ENCODE results near the gene FAM120B. TPM values are rescaled to one million over a fixed set of nuclear protein-coding genes. Genes with fewer than 3 reads are reported as not detected.

Gene FAM120B
- total and polyA plus RNA-seq, 8 donors: 5.6 to 18.7 (median 11.7) TPM

DNA sequence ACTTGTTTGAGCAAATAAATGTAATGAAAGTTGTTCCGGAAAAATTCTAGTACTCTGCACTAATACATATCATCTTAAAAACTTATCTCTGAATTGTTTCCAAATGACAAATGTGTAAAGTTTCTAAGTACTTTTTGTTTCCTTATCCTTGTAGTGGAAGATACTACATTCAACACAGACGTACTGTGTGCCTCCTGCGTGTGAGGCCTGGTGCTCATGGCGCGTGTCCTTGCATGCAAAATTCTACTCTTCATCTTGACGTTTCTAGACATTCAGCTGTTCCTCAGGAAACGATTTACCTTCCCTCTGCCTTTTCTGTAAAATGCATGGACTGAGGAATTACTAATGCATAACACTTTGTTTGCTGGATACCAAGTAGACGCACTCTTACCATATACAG is 27.1 kb upstream of the FAM120B start:
- Histone ChIP-seq H3K9me3 (no peaks in the 10 kb centered on the region), H3K36me3 (peaks cover 0 to 11% (median 3%) of the 10 kb centered on the region in 3 donors), H3K4me1 (no peaks in the 10 kb centered on the region), H3K4me3 (no peak overlapping the region), H3K27me3 (no peaks in the 10 kb centered on the region), H3K27ac (no peak overlapping the region)
- ATAC-seq (no peak), FAIRE-seq (no peak), DNase-seq (no peak)
- intact Hi-C loops (cut with DNase I): no loop called here
- TF ChIP-seq, protein P1, sequence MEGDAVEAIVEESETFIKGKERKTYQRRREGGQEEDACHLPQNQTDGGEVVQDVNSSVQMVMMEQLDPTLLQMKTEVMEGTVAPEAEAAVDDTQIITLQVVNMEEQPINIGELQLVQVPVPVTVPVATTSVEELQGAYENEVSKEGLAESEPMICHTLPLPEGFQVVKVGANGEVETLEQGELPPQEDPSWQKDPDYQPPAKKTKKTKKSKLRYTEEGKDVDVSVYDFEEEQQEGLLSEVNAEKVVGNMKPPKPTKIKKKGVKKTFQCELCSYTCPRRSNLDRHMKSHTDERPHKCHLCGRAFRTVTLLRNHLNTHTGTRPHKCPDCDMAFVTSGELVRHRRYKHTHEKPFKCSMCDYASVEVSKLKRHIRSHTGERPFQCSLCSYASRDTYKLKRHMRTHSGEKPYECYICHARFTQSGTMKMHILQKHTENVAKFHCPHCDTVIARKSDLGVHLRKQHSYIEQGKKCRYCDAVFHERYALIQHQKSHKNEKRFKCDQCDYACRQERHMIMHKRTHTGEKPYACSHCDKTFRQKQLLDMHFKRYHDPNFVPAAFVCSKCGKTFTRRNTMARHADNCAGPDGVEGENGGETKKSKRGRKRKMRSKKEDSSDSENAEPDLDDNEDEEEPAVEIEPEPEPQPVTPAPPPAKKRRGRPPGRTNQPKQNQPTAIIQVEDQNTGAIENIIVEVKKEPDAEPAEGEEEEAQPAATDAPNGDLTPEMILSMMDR (IDR thresholded peaks at IDR 0.05): no peak
- WGBS, 2 donors: 72 to 86% methylated on average over 8 of the region's 8 CpGs

DNA sequence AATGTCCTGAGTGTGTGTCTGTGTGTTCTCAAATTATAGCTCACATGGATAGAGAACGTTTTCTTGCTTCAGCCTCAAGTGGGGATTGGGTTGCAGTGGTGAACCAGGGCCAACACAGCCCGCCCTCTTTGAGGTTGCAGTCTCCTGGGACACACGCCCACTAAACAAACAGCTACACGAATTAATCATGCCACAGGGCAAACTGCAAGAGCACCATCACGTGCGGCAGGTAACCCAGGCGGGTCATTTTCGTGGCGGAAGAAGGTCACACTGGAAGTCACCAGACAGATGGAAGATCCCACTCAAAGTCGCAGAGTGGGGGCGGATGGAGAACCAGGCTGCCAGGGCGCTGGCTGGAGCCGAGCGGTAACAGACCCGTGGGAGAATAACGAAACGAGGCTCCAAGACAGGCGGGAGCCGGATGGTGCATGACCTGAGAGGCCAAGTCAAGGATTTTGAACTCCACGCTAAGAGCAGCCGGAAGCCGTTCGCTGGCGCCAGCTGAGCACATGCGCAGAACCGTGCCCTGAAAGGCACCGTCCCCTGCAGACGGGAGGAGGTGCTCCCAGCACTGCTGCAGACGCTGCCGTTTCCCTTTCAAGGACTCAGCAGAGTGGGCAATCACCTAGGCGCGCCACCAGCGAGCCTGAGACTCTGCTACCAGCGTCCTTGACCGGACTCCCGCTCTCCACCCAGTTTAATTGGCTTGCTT is 26.4 kb upstream of the FAM120B start:
- TF ChIP-seq, protein P1 (IDR thresholded peaks at IDR 0.05): no peak
- H3K4me1 ChIP-seq: no peaks in the 10 kb centered on the region
- intact Hi-C loops (cut with DNase I): loop anchor here in 1 of 3 donors (10.0 kb wide), 1 partner anchor 95 kb away; no protein-coding TSS in a partner anchor
- H3K9me3 ChIP-seq: no peaks in the 10 kb centered on the region
- 17 to 46% methylated on average over 36 of the region's 36 CpGs for WGBS, 2 donors
- H3K36me3 ChIP-seq: peaks cover 0 to 16% (median 3%) of the 10 kb centered on the region in 3 donors
- H3K27ac ChIP-seq: peak overlapping the region in 3 of 4 donors; percentile 24 to 40 (median 25)
- FAIRE-seq: no peak
- peak in 5 of 6 donors; percentile 62 to 85 (median 81) for DNase-seq
- peak; percentile 48 to 90 (median 82) for ATAC-seq
- peak overlapping the region in 2 of 4 donors; percentile 6 to 17 for H3K4me3 ChIP-seq
- H3K27me3 ChIP-seq: no peaks in the 10 kb centered on the region

DNA sequence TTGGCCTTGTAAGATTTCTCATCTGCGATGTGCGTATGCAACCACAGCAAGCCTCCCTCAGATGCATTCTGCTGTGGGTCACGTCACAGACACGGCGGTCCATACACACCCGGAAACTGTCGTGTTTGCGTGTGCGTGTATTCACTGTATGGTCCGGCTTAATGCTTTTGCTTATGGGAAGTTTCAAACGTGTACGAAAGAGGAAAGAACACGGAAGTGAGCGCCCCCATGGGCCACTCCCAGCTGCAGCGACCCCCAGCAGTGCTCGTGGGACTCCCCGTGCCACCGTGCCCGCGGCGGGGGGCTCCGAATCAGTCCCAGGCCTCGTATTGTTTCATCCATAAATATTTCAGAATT is 25.9 kb upstream of the FAM120B start:
- TF ChIP-seq, protein P1 (IDR thresholded peaks at IDR 0.05): no peak
- peak in 1 of 4 donors; percentile 21 for ATAC-seq
- H3K4me3 ChIP-seq: peak overlapping the region in 2 of 4 donors; percentile 6 to 17
- no peaks in the 10 kb centered on the region for H3K9me3 ChIP-seq
- 36 to 55% methylated on average over 23 of the region's 23 CpGs for WGBS, 2 donors
- intact Hi-C loops (cut with DNase I): loop anchor here in 1 of 3 donors (10.0 kb wide), 1 partner anchor 96 kb away; no protein-coding TSS in a partner anchor
- DNase-seq: no peak
- FAIRE-seq: no peak
- peaks cover 0 to 21% (median 3%) of the 10 kb centered on the region in 3 donors for H3K36me3 ChIP-seq
- H3K4me1 ChIP-seq: no peaks in the 10 kb centered on the region
- peak overlapping the region in 2 of 4 donors; percentile 24 to 40 for H3K27ac ChIP-seq
- no peaks in the 10 kb centered on the region for H3K27me3 ChIP-seq

DNA sequence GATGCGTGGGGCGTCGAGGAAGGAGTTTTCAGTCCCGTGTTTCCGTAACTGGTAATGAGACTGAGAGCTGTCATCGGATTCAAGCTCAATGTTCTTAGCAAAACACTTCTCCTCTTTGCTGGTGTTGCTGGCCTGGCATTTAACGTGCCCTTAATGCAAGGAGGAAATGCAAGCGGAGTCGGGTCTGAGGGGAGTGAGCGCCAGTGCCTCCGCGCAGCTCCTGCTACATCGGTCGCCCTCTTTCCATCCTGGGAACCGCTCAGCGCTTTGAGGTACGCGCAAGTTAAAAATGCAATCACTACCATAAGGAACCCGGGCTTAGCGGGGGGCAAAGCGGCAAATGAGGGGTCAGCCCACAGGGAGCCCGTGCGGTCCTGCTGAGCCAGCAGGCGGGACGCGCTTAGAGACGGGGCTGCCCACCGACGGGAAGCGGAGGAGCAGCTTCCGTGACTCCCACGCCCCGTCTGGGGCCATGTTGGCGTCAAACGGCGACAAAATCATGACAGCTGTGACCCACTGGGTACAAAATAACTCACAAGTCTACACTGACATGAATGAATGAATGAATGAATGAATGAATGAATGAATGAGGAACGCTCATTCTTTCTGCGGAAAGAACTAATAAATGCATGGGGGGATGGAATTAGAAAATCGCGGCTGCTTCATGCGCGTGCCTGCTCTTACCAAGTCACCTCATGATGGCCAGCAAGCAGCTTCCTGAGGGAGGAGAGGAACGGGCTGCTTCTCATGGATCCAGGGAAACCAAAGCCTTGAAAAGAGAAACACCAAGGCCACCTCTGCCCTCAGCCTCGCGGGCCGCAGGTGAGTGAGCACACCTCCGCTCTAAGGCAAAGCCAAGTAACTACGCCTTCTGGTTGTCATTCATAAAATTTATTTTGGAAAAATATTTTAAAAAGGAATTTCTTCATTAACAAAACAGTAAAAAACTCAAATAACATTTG is 24.9 kb upstream of the FAM120B start:
- no peaks in the 10 kb centered on the region for H3K9me3 ChIP-seq
- DNase-seq: peak in 1 of 6 donors; percentile 32
- 92 to 95% methylated on average over 48 of the region's 48 CpGs for WGBS, 2 donors
- ATAC-seq: no peak
- no peak overlapping the region for H3K4me3 ChIP-seq
- intact Hi-C loops (cut with DNase I): loop anchor here in 1 of 3 donors (10.0 kb wide), 1 partner anchor 97 kb away; no protein-coding TSS in a partner anchor
- no peaks in the 10 kb centered on the region for H3K27me3 ChIP-seq
- H3K36me3 ChIP-seq: peaks cover 0 to 21% (median 3%) of the 10 kb centered on the region in 3 donors
- TF ChIP-seq, protein P1 (IDR thresholded peaks at IDR 0.05): no peak
- FAIRE-seq: no peak
- H3K27ac ChIP-seq: no peak overlapping the region
- H3K4me1 ChIP-seq: no peaks in the 10 kb centered on the region
